Measurements from ENCODE around the gene PLXNA1. TPM values are rescaled to one million over a fixed set of nuclear protein-coding genes. Genes with fewer than 3 reads are reported as not detected.

Gene PLXNA1
- total and polyA plus RNA-seq, 10 of the 15 experiments (the other 5 are each of a cell fraction or from before 2014, with no cell fraction given), result 0.03 to 16.4 (median 2.5) TPM

- no peaks in the 10 kb centered on the region; a peak in 2 of 4 replicates for H3K36me3 ChIP-seq (ENCODE audit: control insufficient read depth in 2 of 2, insufficient read depth in 2 of 2, low read length in 1 of 2)
- BruUV-seq (replicated peaks), result no TSS peak
- peaks cover 10% of the 10 kb centered on the region for H3K4me1 ChIP-seq (ENCODE audit: control insufficient read depth, insufficient read depth, low read length)
- ATAC-seq (no peak), DNase-seq (ENCODE audit: low read depth, low spot score) (no peak), FAIRE-seq (no peak)
- H3K79me2 ChIP-seq (ENCODE audit: control insufficient read depth, insufficient read depth, low read length), result no peaks in the 10 kb centered on the region
- no peak overlapping the region for H2AFZ ChIP-seq (ENCODE audit: control insufficient read depth, low read depth, low read length)
- H3K9ac ChIP-seq (ENCODE audit: control insufficient read depth, insufficient read depth, low read length), result no peak overlapping the region
- 59% methylated on average over 9 of the region's 9 CpGs for WGBS (ENCODE audit: insufficient coverage, insufficient replicate concordance, low lambda C conversion rate, missing lambda C conversion rate)
- no peak overlapping the region for H3K4me2 ChIP-seq (ENCODE audit: control insufficient read depth, insufficient read depth)
- H3K4me3 ChIP-seq, result no peak overlapping the region
- CTCF ChIA-PET, result no interaction called here
- intact Hi-C loops (cut with micrococcal nuclease; ENCODE audit: unreplicated experiment), result no loop called here
- H3K27me3 ChIP-seq (replicated peaks in 1 of 2; ENCODE audit: control insufficient read depth in 2 of 2, insufficient read depth in 2 of 2, low read length in 1 of 2), result peaks cover 0 to 3% of the 10 kb centered on the region in 2 experiments; a peak in 1 of 4 replicates
- no peak overlapping the region for H3K27ac ChIP-seq (ENCODE audit: control insufficient read depth, insufficient read depth)
- SMC1A ChIA-PET (ENCODE audit: uncharacterized antibody, unreplicated experiment), result no interaction called here
- H3K9me3 ChIP-seq (replicated peaks; ENCODE audit: control insufficient read depth, insufficient read depth, low read length), result no peaks in the 10 kb centered on the region
- POLR2A ChIA-PET, result no interaction called here
- in situ Hi-C loops (cut with MboI), result no loop called here
- no peaks in the 10 kb centered on the region for H4K20me1 ChIP-seq (ENCODE audit: control insufficient read depth, insufficient read depth)
- no peak for TF ChIP-seq RAD51 (IDR thresholded peaks at IDR 0.05)
- no peak for TF ChIP-seq YBX1 (IDR thresholded peaks at IDR 0.05)
- no peak for TF ChIP-seq NFYA (IDR thresholded peaks at IDR 0.05; ENCODE audit: borderline replicate concordance, low read depth, low read length)
- no peak for TF ChIP-seq IKZF1 (conservative IDR thresholded peaks at IDR 0.05)
- TF ChIP-seq MXI1 (IDR thresholded peaks at IDR 0.05; ENCODE audit: low read depth, low read length), result no peak
- no peak for TF ChIP-seq NFIC (IDR thresholded peaks at IDR 0.05; ENCODE audit: low read depth, low read length)
- no peak for TF ChIP-seq SUPT20H (IDR thresholded peaks at IDR 0.05; ENCODE audit: borderline replicate concordance, control insufficient read depth, low read depth, low read length)
- no peak for TF ChIP-seq RELB (IDR thresholded peaks at IDR 0.05; ENCODE audit: low read depth)
- TF ChIP-seq PML (IDR thresholded peaks at IDR 0.05; ENCODE audit: low read length), result no peak
- TF ChIP-seq CHD1 (IDR thresholded peaks at IDR 0.05; ENCODE audit: low read depth, low read length), result no peak
- no peak for TF ChIP-seq MYC (IDR thresholded peaks at IDR 0.05; ENCODE audit: insufficient read depth, insufficient read length, insufficient replicate concordance, low read length, severe bottlenecking)
- TF ChIP-seq RB1 (IDR thresholded peaks at IDR 0.05; ENCODE audit: borderline replicate concordance), result no peak
- RAD21 ChIA-PET (ENCODE audit: unreplicated experiment), result no interaction called here
These were observed 17.3 kb upstream of the PLXNA1 start for GRCh38 chr3:126965526-126966080.
